ENCODE data around the gene PRSS36.

- TF ChIP-seq, protein P1, sequence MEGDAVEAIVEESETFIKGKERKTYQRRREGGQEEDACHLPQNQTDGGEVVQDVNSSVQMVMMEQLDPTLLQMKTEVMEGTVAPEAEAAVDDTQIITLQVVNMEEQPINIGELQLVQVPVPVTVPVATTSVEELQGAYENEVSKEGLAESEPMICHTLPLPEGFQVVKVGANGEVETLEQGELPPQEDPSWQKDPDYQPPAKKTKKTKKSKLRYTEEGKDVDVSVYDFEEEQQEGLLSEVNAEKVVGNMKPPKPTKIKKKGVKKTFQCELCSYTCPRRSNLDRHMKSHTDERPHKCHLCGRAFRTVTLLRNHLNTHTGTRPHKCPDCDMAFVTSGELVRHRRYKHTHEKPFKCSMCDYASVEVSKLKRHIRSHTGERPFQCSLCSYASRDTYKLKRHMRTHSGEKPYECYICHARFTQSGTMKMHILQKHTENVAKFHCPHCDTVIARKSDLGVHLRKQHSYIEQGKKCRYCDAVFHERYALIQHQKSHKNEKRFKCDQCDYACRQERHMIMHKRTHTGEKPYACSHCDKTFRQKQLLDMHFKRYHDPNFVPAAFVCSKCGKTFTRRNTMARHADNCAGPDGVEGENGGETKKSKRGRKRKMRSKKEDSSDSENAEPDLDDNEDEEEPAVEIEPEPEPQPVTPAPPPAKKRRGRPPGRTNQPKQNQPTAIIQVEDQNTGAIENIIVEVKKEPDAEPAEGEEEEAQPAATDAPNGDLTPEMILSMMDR (conservative IDR thresholded peaks at IDR 0.05; ENCODE audit: low read length): no peak
- TF ChIP-seq EZH2phosphoT487 (IDR thresholded peaks at IDR 0.05; ENCODE audit: borderline replicate concordance, low read depth, low read length): no peak
These were observed 31.4 kb downstream of the PRSS36 start for GRCh38 chr16:31118223-31119155.
